Omental fat pad (tissue), 4 donors: ENCODE results near the gene CEP85L. TPM values are rescaled to one million over a fixed set of nuclear protein-coding genes. Genes with fewer than 3 reads are reported as not detected.

ENCODE experiments used
- ATAC-seq: fragments of 150-250 bp; one replicate; pipeline ENCODE4 v1.9.1; 2016; ENCODE audit warnings: mild to moderate bottlenecking, moderate library complexity; ENCODE audit not compliant: low FRiP score
- DNase-seq: peaks from one replicate; pipeline ENCODE4 v3.0.0-alpha.2; 2019; ENCODE audit warnings: low spot score
- total RNA-seq, 4 donors: library from RNA; depleted of rRNA; stranded (reverse); fragments of >200 nt; gene quantifications; one replicate each; pipeline ENCODE4 v1.1.0, GENCODE V29; 2016
- TF ChIP-seq, protein P1 (sequence below), 3 donors: fragments of 450-650 bp; IDR thresholded peaks; one replicate each; pipeline ENCODE4 v1.5.1; 2016 to 2017; ENCODE audit warnings: antibody characterized with exemption in 3 of 3, mild to moderate bottlenecking in 3 of 3, moderate library complexity in 2 of 3

The CEP85L gene
- total RNA-seq, 4 donors from 2014 or later, result 9.7 to 22.6 (median 14.4) TPM

- DNase-seq, result no peak
- TF ChIP-seq, protein P1, sequence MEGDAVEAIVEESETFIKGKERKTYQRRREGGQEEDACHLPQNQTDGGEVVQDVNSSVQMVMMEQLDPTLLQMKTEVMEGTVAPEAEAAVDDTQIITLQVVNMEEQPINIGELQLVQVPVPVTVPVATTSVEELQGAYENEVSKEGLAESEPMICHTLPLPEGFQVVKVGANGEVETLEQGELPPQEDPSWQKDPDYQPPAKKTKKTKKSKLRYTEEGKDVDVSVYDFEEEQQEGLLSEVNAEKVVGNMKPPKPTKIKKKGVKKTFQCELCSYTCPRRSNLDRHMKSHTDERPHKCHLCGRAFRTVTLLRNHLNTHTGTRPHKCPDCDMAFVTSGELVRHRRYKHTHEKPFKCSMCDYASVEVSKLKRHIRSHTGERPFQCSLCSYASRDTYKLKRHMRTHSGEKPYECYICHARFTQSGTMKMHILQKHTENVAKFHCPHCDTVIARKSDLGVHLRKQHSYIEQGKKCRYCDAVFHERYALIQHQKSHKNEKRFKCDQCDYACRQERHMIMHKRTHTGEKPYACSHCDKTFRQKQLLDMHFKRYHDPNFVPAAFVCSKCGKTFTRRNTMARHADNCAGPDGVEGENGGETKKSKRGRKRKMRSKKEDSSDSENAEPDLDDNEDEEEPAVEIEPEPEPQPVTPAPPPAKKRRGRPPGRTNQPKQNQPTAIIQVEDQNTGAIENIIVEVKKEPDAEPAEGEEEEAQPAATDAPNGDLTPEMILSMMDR (IDR thresholded peaks at IDR 0.05), result no peak
- no peak for ATAC-seq
These were observed 54.5 kb downstream of the CEP85L start for GRCh38 chr6:118596774-118597320.

GRCh38 chr6:118594877-118595276 is 56.5 kb downstream of the CEP85L start:
- TF ChIP-seq, protein P1 (IDR thresholded peaks at IDR 0.05), result no peak
- ATAC-seq, result no peak
- DNase-seq, result no peak

GRCh38 chr6:118591897-118592296 is 59.5 kb downstream of the CEP85L start:
- DNase-seq, result no peak
- no peak for ATAC-seq
- TF ChIP-seq, protein P1 (IDR thresholded peaks at IDR 0.05), result no peak

- TF ChIP-seq, protein P1 (IDR thresholded peaks at IDR 0.05), result no peak
- DNase-seq (no peak), ATAC-seq (no peak)
These were observed 61.6 kb downstream of the CEP85L start for GRCh38 chr6:118589649-118590365.

GRCh38 chr6:118589186-118589585 is 62.2 kb downstream of the CEP85L start:
- ATAC-seq, result no peak
- TF ChIP-seq, protein P1 (IDR thresholded peaks at IDR 0.05), result no peak
- no peak for DNase-seq

GRCh38 chr6:118588626-118589025 is 62.8 kb downstream of the CEP85L start:
- ATAC-seq (no peak), DNase-seq (no peak)
- TF ChIP-seq, protein P1 (IDR thresholded peaks at IDR 0.05), result no peak
